A673 (cell line): ENCODE measurements around the gene SBSN. TPM values are rescaled to one million over a fixed set of nuclear protein-coding genes. Genes with fewer than 3 reads are reported as not detected.

Source experiments
- BruUV-seq: library from RNA; stranded (reverse); fragments of 400-500 nt; replicated peaks from 2 replicates; lab custom pipeline; 2021; lab: Mats Ljungman, UMichigan
- CTCF ChIA-PET: fragments of 300-600 bp; sonication (Branson Sonifier 250); formaldehyde crosslinking; loops from one replicate; lab custom pipeline; 2022; ENCODE audit warnings: antibody characterized with exemption; lab: Charles Lee
- POLR2A ChIA-PET: fragments of 300-600 bp; sonication (Branson Sonifier 250); formaldehyde crosslinking; loops from one replicate; lab custom pipeline; 2022; ENCODE audit warnings: antibody characterized with exemption; ENCODE audit not compliant: low non-redundant PET; lab: Charles Lee
- DNase-seq: peaks from one replicate; pipeline ENCODE4 v3.0.0-alpha.2; 2015; ENCODE audit warnings: low spot score
- H3K27ac ChIP-seq: fragments of 200-600 bp; sonication (generic); 2 replicates; pipeline ENCODE4 v1.5.1; 2016; ENCODE audit warnings: mixed run types, low read depth, mild to moderate bottlenecking, mixed read lengths, antibody characterized with exemption, low read length; ENCODE audit not compliant: poor library complexity, severe bottlenecking
- H3K27me3 ChIP-seq: fragments of 200-600 bp; sonication (generic); replicated peaks from 2 replicates; pipeline ENCODE4 v1.6.1; 2017; ENCODE audit warnings: mixed run types, low read depth, mild to moderate bottlenecking, mixed read lengths, antibody characterized with exemption, low read length; ENCODE audit not compliant: insufficient read depth, poor library complexity
- H3K36me3 ChIP-seq: fragments of 200-600 bp; sonication (generic); 2 replicates; pipeline ENCODE4 v1.6.1; 2016; ENCODE audit warnings: mixed run types, mild to moderate bottlenecking, mixed read lengths, antibody characterized with exemption, low read length; ENCODE audit not compliant: insufficient read depth, poor library complexity, severe bottlenecking
- H3K4me1 ChIP-seq: fragments of 200-600 bp; sonication (generic); 2 replicates; pipeline ENCODE4 v1.6.1; 2017; ENCODE audit warnings: mixed run types, mild to moderate bottlenecking, mixed read lengths, antibody characterized with exemption, low read length; ENCODE audit not compliant: insufficient read depth, poor library complexity, severe bottlenecking
- H3K4me3 ChIP-seq: fragments of 200-600 bp; sonication (generic); 2 replicates; pipeline ENCODE4 v1.5.1; 2016; ENCODE audit warnings: low read depth, mixed run types, mild to moderate bottlenecking, mixed read lengths, low read length; ENCODE audit not compliant: poor library complexity, severe bottlenecking
- H3K9me3 ChIP-seq: fragments of 200-600 bp; sonication (generic); 2 replicates; pipeline ENCODE4 v1.6.1; 2016; ENCODE audit warnings: mixed run types, low read depth, mild to moderate bottlenecking, mixed read lengths, antibody characterized with exemption, low read length; ENCODE audit not compliant: poor library complexity, severe bottlenecking
- EZH2 ChIP-seq: fragments of 200-600 bp; sonication (generic); IDR thresholded peaks from 2 replicates; pipeline ENCODE4 v1.6.1; 2017; ENCODE audit warnings: borderline replicate concordance, low read depth, mild to moderate bottlenecking, mixed read lengths, antibody characterized with exemption, low read length; ENCODE audit not compliant: poor library complexity, severe bottlenecking
- intact Hi-C: fragments of 100-400 bp; cut with micrococcal nuclease; formaldehyde crosslinking; loops from one replicate; pipeline ENCODE4 v1.10.0; 2022; ENCODE audit not compliant: unreplicated experiment
- total RNA-seq: library from RNA; stranded (reverse); gene quantifications from 2 replicates; pipeline ENCODE4 v1.2.3, GENCODE V29; 2021
- TF ChIP-seq, protein P1 (sequence below): fragments of 300-800, 200-600 bp; sonication (generic); conservative IDR thresholded peaks from 2 replicates; pipeline ENCODE4 v1.5.1; 2017; ENCODE audit warnings: low read depth, mild to moderate bottlenecking, antibody characterized with exemption, low read length, moderate library complexity, mixed read lengths

The SBSN gene
- total RNA-seq, 1 experiment from 2014 or later = not detected

- no peak overlapping the region for H3K27ac ChIP-seq
- no TSS peak for BruUV-seq
- TF ChIP-seq, protein P1, sequence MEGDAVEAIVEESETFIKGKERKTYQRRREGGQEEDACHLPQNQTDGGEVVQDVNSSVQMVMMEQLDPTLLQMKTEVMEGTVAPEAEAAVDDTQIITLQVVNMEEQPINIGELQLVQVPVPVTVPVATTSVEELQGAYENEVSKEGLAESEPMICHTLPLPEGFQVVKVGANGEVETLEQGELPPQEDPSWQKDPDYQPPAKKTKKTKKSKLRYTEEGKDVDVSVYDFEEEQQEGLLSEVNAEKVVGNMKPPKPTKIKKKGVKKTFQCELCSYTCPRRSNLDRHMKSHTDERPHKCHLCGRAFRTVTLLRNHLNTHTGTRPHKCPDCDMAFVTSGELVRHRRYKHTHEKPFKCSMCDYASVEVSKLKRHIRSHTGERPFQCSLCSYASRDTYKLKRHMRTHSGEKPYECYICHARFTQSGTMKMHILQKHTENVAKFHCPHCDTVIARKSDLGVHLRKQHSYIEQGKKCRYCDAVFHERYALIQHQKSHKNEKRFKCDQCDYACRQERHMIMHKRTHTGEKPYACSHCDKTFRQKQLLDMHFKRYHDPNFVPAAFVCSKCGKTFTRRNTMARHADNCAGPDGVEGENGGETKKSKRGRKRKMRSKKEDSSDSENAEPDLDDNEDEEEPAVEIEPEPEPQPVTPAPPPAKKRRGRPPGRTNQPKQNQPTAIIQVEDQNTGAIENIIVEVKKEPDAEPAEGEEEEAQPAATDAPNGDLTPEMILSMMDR = no peak
- TF ChIP-seq EZH2 = no peak
- H3K27me3 ChIP-seq = peaks cover 22% of the 10 kb centered on the region
- intact Hi-C loops = no loop called here
- ChIA-PET POLR2A (no interaction called here), CTCF (no interaction called here)
- no peak overlapping the region for H3K4me3 ChIP-seq
- H3K9me3 ChIP-seq = no peaks in the 10 kb centered on the region
- no peaks in the 10 kb centered on the region for H3K4me1 ChIP-seq
- DNase-seq = no peak
- no peaks in the 10 kb centered on the region for H3K36me3 ChIP-seq
Observed at GRCh38 chr19:35559781-35560180, 31.7 kb upstream of the SBSN start.

DNA sequence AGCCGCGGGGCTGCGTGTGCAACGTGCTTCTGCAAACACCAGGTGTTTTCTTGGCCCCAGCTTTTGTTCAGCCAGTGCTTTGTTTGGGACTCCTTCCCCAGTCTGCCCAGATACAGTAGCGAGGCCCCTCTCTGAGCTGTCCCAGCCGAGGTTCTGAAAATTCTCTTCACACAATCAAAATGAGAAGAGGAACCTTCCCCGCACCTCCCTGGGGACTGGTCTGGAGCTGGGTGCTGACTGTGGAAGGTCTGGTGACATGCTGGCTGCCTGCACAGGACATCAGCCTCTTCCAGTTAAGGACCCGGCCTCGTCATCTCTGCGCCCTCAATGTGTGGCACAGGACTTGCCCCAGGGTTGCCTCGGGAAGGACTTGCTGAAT is 31.2 kb upstream of the SBSN start:
- Histone ChIP-seq H3K36me3 (no peaks in the 10 kb centered on the region), H3K27ac (no peak overlapping the region), H3K4me1 (no peaks in the 10 kb centered on the region), H3K27me3 (peaks cover 22% of the 10 kb centered on the region), H3K4me3 (no peak overlapping the region), H3K9me3 (no peaks in the 10 kb centered on the region)
- no TSS peak for BruUV-seq
- intact Hi-C loops = no loop called here
- no peak for TF ChIP-seq EZH2
- TF ChIP-seq, protein P1 = no peak
- ChIA-PET POLR2A (no interaction called here), CTCF (no interaction called here)
- no peak for DNase-seq

- no peak for TF ChIP-seq EZH2
- peaks cover 22% of the 10 kb centered on the region for H3K27me3 ChIP-seq
- intact Hi-C loops = no loop called here
- ChIA-PET POLR2A (interaction anchor here (0.7 kb wide), 1 partner anchor 118 kb away, joined by 8 read pairs; no protein-coding TSS in a partner anchor), CTCF (interaction anchor here (0.6 kb wide), 2 partner anchors 181 to 491 kb away, joined by 3 to 4 read pairs; no protein-coding TSS in a partner anchor)
- H3K9me3 ChIP-seq = no peaks in the 10 kb centered on the region
- DNase-seq = no peak
- no peaks in the 10 kb centered on the region for H3K4me1 ChIP-seq
- no peaks in the 10 kb centered on the region for H3K36me3 ChIP-seq
- H3K27ac ChIP-seq = no peak overlapping the region
- no TSS peak for BruUV-seq
- H3K4me3 ChIP-seq = peak overlapping the region; percentile 47
Observed at GRCh38 chr19:35558400-35559280, 30.5 kb upstream of the SBSN start.
